Measurements from ENCODE around the gene MAD1L1.

Gene MAD1L1

DNA sequence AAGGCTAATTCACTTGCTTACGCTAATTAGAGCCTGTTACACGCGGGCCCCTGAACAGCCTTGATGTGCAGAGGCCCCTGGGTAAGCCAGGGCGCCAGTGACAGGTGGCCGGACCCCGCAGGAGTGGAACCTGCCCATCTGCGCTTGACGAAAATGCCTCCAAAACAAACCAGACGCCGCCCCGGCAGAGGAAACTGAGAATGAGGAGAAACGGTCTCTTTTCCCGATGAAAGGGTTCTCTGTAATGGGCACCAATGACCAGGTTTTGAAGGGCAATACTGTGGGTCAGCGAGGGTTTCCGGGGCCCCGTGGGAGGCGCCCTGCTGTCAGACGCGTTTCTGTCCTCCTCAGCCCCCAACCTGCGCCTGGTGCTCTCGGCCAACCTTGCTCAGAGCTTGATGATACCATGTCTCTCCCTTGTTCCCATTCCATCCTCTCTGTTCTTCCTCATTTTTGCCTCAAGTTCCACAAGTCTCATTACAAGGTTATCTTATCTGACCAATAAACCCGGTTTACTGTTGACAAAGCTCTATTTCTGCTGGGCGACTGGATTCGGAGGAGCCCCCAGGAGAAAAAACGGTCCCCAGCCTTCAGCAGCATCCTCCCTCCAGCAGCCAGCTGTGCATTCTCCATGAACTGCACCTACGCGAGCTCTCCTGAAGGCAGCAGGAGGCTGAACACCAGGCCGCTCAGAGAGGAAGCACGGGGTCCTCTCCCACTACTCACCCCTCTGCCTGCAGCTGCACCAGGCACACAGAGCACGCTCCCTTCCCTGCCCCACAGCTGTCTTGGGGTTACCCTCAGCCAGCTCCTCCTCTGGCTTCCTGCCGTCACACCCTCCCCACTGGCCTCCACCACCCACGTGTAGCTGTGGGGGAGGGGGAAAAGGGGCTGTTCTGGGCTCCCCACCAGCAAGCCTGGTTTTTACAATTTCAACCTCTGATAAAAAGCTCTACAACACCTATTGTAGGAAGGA is 202.0 kb downstream of the MAD1L1 start:
- peak; percentile 13 for DNase-seq (ENCODE audit: low read depth)

DNA sequence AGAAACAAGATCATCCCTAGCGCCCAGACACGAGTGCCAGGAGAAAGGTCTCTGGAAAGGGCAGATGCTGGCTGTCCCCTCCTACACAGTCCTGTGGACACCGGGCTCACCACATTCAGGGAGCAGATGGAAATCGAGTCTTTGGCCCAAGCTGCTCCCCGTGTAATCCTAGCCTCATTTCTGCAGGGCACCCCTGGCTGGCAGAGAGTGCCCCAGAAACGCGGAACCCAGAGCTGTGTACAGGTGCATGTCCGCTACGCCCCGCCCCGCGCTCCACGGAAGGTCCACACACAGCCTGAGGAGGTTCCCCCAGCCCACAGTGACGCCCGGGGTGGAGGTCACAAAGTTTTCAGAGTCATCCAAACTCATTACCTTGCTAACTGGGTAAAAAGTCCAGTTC is 202.8 kb downstream of the MAD1L1 start:
- no peak for DNase-seq (ENCODE audit: low read depth)

GRCh38 chr7:2029211-2029905 is 203.4 kb downstream of the MAD1L1 start:
- DNase-seq (ENCODE audit: low read depth): no peak

DNA sequence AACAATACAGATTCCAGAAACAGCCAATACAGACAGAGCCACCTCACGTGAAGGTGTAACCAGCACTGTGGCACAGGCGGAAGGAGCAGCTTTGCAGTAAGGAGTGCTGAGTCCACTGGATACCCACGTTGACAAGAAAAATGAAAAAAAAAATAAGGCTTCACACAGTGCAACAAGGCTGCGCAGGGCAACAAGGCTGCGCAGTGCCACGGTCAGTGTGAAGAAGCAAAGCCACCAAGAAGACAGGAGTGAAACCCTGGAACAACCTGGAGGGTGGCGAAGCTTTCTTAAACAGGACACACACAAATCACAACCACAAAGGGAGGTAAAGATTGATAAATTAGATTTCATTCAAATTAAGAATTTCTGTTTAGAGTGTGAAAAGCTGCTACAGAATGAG is 204.0 kb downstream of the MAD1L1 start:
- no peak for DNase-seq (ENCODE audit: low read depth)

- DNase-seq (ENCODE audit: low read depth): no peak
Observed at GRCh38 chr7:2025188-2025587, 207.6 kb downstream of the MAD1L1 start.

GRCh38 chr7:2024567-2024918 is 208.2 kb downstream of the MAD1L1 start:
- no peak for DNase-seq (ENCODE audit: low read depth)

DNA sequence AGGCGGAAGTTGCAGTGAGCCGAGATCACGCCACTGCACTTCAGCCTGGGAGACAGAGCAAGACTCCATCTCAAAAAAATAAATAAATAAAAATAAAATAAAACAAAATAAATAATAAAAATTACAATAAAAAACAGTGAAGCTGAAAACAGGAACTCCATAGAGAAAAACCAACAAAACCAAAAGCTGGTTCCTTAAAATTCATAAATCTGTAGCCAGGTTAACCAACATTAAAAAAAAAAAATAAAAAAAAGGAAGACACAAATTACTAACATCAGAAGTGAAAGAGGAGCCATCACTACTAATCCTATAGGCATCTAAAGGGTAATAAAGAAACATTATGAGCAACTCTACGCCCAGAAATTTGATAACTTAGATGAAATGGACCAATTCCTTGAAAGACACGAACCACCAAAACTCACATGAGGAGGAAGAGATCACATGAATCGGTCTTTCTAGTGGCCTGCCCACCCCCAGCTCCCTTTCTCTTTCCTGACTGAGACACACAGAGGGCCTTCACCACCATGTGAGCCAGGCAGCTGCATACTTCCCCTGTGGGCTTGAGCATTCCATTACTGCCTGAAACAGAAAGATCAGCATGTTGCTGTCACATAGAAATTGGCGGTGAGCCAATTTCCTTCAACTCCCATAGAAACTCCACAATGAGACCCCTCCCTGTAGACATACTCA is 208.7 kb downstream of the MAD1L1 start:
- no peak for DNase-seq (ENCODE audit: low read depth)

- no peak for DNase-seq (ENCODE audit: low read depth)
Observed at GRCh38 chr7:2022737-2023250, 210.0 kb downstream of the MAD1L1 start.

GRCh38 chr7:2022021-2022409 is 210.7 kb downstream of the MAD1L1 start:
- no peak for DNase-seq (ENCODE audit: low read depth)

GRCh38 chr7:2019711-2020511 is 212.8 kb downstream of the MAD1L1 start:
- DNase-seq (ENCODE audit: low read depth): peak; percentile 26

DNA sequence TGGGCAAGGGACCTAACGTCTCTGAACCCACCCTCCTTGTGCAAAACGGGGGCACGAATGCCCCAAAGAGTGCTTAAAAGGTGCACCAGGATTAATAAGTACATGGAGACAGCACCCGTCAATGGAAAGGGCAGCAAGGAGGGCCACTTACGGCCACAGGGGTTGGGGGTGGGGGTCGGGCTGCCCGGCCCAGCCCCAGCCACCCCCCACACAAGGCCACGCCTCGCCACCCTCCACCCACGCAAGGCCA is 213.4 kb downstream of the MAD1L1 start:
- DNase-seq (ENCODE audit: low read depth): no peak

- no peak for DNase-seq (ENCODE audit: low read depth)
Observed at GRCh38 chr7:2018569-2019460, 213.9 kb downstream of the MAD1L1 start.

DNA sequence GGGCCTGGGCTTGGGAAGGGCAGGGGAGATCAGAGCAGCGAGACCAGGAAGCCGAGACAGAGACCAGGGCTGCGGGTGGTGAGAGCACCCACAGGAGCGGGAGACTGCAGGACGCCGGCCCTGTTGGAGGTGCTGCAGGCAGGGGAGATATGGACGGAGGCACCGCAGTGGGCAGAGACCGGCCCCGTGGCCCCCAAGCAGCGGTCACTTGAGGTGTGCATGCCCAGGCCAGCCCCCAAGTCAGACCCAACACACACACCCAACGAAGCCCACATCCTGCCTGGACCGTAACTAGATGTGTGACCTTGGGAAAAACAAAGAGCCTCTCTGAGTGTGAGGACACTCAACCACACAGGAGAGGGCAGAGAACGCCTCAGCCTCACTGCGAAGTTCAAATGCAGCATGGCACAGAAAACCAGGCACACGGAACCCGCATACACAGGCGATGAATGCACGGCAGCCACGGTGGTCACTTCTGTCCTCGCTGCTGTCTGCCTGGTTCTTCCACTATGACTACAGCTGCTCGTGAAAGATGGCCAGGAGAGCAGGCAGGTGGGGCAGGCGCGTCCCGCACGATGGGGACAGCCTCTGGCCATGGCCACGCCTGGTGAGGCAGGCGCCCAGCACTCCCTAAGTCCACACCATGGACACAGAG is 214.7 kb downstream of the MAD1L1 start:
- no peak for DNase-seq (ENCODE audit: low read depth)

DNA sequence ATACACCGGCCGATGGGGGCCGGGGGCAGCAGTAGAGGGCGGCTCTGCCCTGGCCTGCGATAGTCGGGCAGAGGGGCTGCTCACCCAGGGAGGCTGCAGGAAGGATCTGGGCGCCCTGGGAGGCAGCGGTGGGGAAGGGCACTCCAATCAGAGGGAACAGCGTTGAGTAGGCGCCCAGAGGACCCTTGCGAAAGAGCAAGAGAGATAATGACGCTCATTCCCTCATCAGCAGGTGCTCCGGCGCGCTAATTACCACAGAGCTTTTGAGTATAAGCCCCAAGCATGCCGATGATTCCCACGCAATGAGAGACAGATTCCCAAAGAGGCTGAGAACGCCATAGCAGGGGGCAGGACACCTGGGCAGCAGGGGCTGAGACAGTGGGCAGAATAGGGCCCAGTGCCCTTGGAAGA is 215.3 kb downstream of the MAD1L1 start:
- DNase-seq (ENCODE audit: low read depth): no peak

DNA sequence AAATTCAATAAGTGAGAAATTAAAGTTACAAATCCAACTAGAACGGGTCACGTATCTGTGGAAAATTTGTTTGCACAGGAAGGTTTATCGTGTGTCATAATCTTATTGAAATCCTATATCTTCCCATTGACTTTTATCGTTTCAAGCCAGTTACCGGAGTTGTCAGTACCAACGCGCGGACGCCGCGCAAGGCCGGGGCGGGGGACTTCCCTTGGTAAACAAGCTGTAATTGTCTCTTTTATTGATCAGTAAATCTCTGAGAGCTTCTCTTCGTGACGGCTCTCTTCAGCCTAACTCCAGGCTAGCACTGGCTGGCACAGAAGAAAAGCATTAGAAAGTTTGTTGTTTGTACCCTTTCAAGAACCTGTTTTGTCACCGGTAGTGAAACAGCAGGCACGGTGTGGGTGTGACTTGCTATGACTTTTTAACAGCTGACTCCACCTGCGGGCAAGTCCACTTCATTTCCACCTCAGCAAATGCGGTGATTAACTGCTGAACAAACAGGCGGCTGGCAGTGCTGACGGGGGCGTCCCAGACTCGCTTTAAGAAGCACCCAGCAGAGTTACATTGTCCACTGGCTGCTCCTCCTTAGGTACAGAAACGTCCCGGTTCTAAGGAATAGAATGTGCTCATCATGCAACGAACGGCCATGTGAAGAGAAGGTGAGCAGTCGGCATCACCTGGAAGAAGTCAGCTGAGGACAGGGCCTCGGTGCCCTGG is 215.8 kb downstream of the MAD1L1 start:
- no peak for DNase-seq (ENCODE audit: low read depth)

DNA sequence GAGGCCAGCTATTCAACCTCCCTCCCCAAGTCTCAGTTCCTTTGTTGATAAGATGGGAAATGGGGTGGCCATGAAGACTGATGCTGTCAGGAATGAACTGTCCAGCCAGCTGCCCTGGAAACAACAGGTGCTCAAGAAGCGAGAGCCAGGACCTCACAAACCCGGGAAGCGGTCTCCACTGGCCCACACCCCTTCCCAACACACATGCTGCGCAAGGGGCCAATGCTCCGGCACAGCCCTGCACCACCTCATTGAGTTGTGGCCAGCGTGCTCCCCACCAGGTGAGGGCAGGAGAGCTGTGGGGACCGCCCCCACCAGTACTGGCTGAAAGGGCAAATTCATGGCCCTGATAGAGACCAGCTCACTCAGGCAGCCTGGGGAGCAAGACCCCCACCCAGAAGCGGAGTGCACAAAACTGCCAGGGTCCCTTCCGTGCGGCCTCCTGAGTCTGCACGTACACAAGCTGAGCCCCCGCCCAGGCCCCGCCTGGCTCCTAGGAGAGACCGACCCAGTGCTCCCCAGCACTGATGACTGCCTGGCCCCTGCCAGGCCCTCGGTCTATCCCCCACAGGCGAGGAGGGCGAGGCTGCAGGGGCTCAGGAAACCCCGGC is 216.6 kb downstream of the MAD1L1 start:
- DNase-seq (ENCODE audit: low read depth): no peak

GRCh38 chr7:2015251-2015871 is 217.4 kb downstream of the MAD1L1 start:
- no peak for DNase-seq (ENCODE audit: low read depth)

- DNase-seq (ENCODE audit: low read depth): no peak
Observed at GRCh38 chr7:2014391-2015241, 218.1 kb downstream of the MAD1L1 start.
